Measurements from ENCODE around the gene OSGIN1. TPM values are rescaled to one million over a fixed set of nuclear protein-coding genes. Genes with fewer than 3 reads are reported as not detected.

OSGIN1 gene
- 0.69 and 1.4 TPM in 2 replicates for total RNA-seq

- DNase-seq (ENCODE audit: low read depth): peak; percentile 86
Observed at GRCh38 chr16:83952940-83953795, at the start of gene OSGIN1. TSS of gene OSGIN1 (plus strand) at chr16:83953240. CDS start at chr16:83957672, 4,432 bp downstream.

GRCh38 chr16:83903751-83904150, 49.3 kb upstream of the OSGIN1 start:
- DNase-seq (ENCODE audit: low read depth): no peak

GRCh38 chr16:83906683-83907082, 46.4 kb upstream of the OSGIN1 start:
- DNase-seq (ENCODE audit: low read depth): no peak

- no peak for DNase-seq (ENCODE audit: low read depth)
Observed at GRCh38 chr16:83907111-83907510, 45.9 kb upstream of the OSGIN1 start.

GRCh38 chr16:83907631-83908250, 45.3 kb upstream of the OSGIN1 start:
- no peak for DNase-seq (ENCODE audit: low read depth)

- DNase-seq (ENCODE audit: low read depth): no peak
Observed at GRCh38 chr16:83908798-83909197, 44.2 kb upstream of the OSGIN1 start.

- no peak for DNase-seq (ENCODE audit: low read depth)
Observed at GRCh38 chr16:83911290-83911689, 41.8 kb upstream of the OSGIN1 start.

GRCh38 chr16:83912519-83913244, 40.4 kb upstream of the OSGIN1 start:
- DNase-seq (ENCODE audit: low read depth): no peak

- no peak for DNase-seq (ENCODE audit: low read depth)
Observed at GRCh38 chr16:83913245-83913633, 39.8 kb upstream of the OSGIN1 start.

GRCh38 chr16:83914091-83914710, 38.8 kb upstream of the OSGIN1 start:
- DNase-seq (ENCODE audit: low read depth): no peak

GRCh38 chr16:83915081-83915480, 38.0 kb upstream of the OSGIN1 start:
- DNase-seq (ENCODE audit: low read depth): no peak

GRCh38 chr16:83915491-83915890, 37.5 kb upstream of the OSGIN1 start:
- DNase-seq (ENCODE audit: low read depth): no peak

GRCh38 chr16:83917152-83918120, 35.6 kb upstream of the OSGIN1 start:
- DNase-seq (ENCODE audit: low read depth): no peak

- DNase-seq (ENCODE audit: low read depth): no peak
Observed at GRCh38 chr16:83920894-83921491, 32.0 kb upstream of the OSGIN1 start.

- DNase-seq (ENCODE audit: low read depth): no peak
Observed at GRCh38 chr16:83923581-83924365, 29.3 kb upstream of the OSGIN1 start.

GRCh38 chr16:83924686-83925085, 28.4 kb upstream of the OSGIN1 start:
- no peak for DNase-seq (ENCODE audit: low read depth)

- DNase-seq (ENCODE audit: low read depth): no peak
Observed at GRCh38 chr16:83925095-83925905, 27.7 kb upstream of the OSGIN1 start.

GRCh38 chr16:83925957-83926725, 26.9 kb upstream of the OSGIN1 start:
- no peak for DNase-seq (ENCODE audit: low read depth)

All from renal cortical epithelial cell (primary cell).